Measurements from ENCODE around the gene DNM1. TPM values are rescaled to one million over a fixed set of nuclear protein-coding genes. Genes with fewer than 3 reads are reported as not detected.

DNM1 gene
- total RNA-seq, 2 donors from 2014 or later, result 2.0 to 7.7 TPM

DNA sequence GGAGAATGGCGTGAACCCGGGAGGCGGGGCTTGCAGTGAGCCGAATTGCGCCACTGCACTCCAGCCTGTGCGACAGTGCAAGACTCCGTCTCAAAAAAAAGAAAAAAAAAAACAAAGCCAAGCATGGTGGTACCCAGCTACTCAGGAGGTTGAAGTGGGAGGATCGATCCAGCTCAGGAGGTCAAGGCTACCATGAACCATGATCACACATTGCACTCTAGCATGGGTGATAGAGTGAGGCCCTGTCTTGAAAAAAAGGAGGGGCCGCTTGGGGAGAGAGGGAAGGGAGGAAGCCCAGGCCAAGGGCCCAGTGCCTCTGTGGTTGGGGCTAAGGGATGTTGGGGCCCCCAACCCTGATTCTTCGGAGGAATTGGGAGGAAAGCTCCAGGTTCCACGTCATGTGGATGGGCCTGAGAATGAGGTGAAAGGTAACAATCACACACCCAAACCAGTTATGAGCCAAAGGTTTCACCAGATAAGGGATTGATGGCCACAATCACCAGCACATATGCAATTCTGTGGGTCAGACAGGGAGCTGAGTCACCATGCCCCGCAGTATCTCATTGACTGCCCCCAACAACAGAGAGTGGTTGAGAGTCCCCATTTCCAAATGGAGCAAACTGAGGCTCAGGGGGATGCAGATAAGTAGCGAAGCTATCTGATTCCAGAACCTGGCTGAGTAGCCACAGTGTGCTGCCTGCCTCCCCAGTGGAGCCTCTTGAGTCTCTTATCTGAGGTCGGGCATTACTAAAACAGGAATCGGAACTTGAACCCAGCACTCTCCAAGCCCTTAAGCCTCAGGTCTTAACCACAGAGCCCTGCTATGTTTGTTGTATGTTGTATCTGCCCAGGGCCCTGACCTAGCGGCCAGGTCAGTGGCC, 93.4 kb downstream of the DNM1 start:
- Histone ChIP-seq H3K27me3 (replicated peaks; ENCODE audit: insufficient read depth) (no peaks in the 10 kb centered on the region), H3K9me3 (no peaks in the 10 kb centered on the region), H3K4me3 (no peak overlapping the region), H3K4me1 (replicated peaks) (no peaks in the 10 kb centered on the region), H3K27ac (no peak overlapping the region), H3K36me3 (no peaks in the 10 kb centered on the region)
- intact Hi-C loops (cut with DNase I), result no loop called here
- WGBS, result 87% methylated on average over 16 of the region's 16 CpGs
- TF ChIP-seq CTCF (IDR thresholded peaks at IDR 0.05), result no peak
- TF ChIP-seq POLR2A (IDR thresholded peaks at IDR 0.05), result no peak
- no peak for TF ChIP-seq POLR2AphosphoS5 (IDR thresholded peaks at IDR 0.05)
- DNase-seq (ENCODE audit: low spot score), result no peak

- 81% methylated on average over 2 of the region's 2 CpGs for WGBS
- Histone ChIP-seq H3K9me3 (no peaks in the 10 kb centered on the region), H3K36me3 (no peaks in the 10 kb centered on the region), H3K4me1 (replicated peaks) (no peaks in the 10 kb centered on the region), H3K4me3 (no peak overlapping the region), H3K27me3 (replicated peaks; ENCODE audit: insufficient read depth) (no peaks in the 10 kb centered on the region), H3K27ac (no peak overlapping the region)
- no peak for TF ChIP-seq POLR2AphosphoS5 (IDR thresholded peaks at IDR 0.05)
- TF ChIP-seq CTCF (IDR thresholded peaks at IDR 0.05), result no peak
- no peak for TF ChIP-seq POLR2A (IDR thresholded peaks at IDR 0.05)
- DNase-seq (ENCODE audit: low spot score), result no peak
- intact Hi-C loops (cut with DNase I), result no loop called here
These were observed 94.1 kb downstream of the DNM1 start for GRCh38 chr9:128297221-128297773.

GRCh38 chr9:128298535-128299482, 95.6 kb downstream of the DNM1 start:
- Histone ChIP-seq H3K27ac (no peak overlapping the region), H3K27me3 (replicated peaks; ENCODE audit: insufficient read depth) (no peaks in the 10 kb centered on the region), H3K4me1 (replicated peaks) (no peaks in the 10 kb centered on the region), H3K4me3 (no peak overlapping the region), H3K9me3 (no peaks in the 10 kb centered on the region), H3K36me3 (no peaks in the 10 kb centered on the region)
- intact Hi-C loops (cut with DNase I), result no loop called here
- TF ChIP-seq POLR2AphosphoS5 (IDR thresholded peaks at IDR 0.05), result peak; percentile 79
- TF ChIP-seq POLR2A (IDR thresholded peaks at IDR 0.05), result no peak
- peak; percentile 40 for DNase-seq (ENCODE audit: low spot score)
- WGBS, result 61% methylated on average over 20 of the region's 20 CpGs

DNA sequence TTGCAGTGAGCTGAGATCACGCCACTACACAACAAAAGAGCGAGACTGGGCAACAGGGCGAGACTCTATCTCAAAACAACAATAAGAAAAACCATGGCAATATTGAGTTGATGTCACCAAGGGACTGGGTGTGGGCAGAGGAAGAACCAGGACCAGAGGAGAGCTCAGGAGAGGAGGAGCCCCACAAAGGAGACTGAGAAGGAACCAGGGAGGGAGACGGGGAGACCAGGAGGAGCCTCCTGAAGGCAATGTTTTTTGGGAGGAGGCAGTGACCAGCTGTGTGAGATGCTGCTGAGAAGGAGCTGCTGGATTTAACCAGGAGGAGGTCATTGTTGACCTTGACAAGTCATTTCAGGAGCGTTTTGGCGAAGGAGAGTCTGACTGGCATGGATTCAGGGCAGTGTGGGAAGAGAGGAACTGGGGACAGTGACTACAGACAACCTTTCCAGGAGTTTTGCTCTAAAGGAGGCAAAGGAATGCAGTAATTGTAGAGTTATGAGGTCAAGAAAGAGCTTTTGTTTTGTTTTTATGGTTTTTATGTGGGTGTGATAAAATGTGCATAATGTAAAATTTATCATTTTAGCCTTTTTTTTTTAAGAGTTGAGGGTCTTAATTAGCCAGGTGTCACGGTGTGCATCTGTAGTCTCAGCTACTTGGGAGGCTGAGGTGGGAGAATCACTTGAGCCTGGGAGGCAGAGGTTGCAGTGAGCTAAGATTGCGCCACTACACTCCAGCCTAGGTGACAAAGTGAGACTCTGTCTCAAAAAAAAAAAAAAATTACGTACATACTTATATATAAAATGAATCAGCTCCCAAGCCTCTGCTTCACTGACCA, 101.2 kb downstream of the DNM1 start:
- Histone ChIP-seq H3K4me1 (replicated peaks) (no peaks in the 10 kb centered on the region), H3K27ac (no peak overlapping the region), H3K9me3 (no peaks in the 10 kb centered on the region), H3K27me3 (replicated peaks; ENCODE audit: insufficient read depth) (no peaks in the 10 kb centered on the region), H3K36me3 (peaks cover 0 to 1% of the 10 kb centered on the region in 2 donors), H3K4me3 (no peak overlapping the region)
- DNase-seq (ENCODE audit: low spot score), result no peak
- intact Hi-C loops (cut with DNase I), result no loop called here
- TF ChIP-seq CTCF (IDR thresholded peaks at IDR 0.05), result no peak
- TF ChIP-seq POLR2AphosphoS5 (IDR thresholded peaks at IDR 0.05), result no peak
- TF ChIP-seq POLR2A (IDR thresholded peaks at IDR 0.05), result no peak
- 78% methylated on average over 9 of the region's 9 CpGs for WGBS

MicroRNA genes within 50 kb of the gene (microRNA counts, 767-probe panel; counts per million panel counts)
- microRNA hsa-miR-199b-5p (3,719 to 3,754 counts per million in 2 donors), microRNA hsa-miR-3154 (0 to 431 counts per million in 2 donors)

Small RNA genes lying within 50 kb of the gene (microRNA-seq; reads per million reads assigned to microRNA genes)
- gene MIR199B, result 157 reads per million, percentile 77 among the genes with 10 or more reads in this experiment
- gene MIR3154, result 0.67 reads per million

Small RNA genes lying within 50 kb of the gene (small RNA-seq; reads per million reads assigned to genes)
- 15.6 to 37.1 reads per million in 2 donors for gene MIR199B
- 0 reads per million in 2 donors for gene MIR3154

Other genes with a start within 250 kb of the DNM1 start
- 10 to 100 TPM; 23.4 to 84.6 TPM for gene EEIG1, start 222.4 kb upstream of the DNM1 start, total RNA-seq
- 10 to 100 TPM; 12.3 to 12.6 TPM for gene NAIF1, start 136.1 kb upstream of the DNM1 start, total RNA-seq
- 10 to 100 TPM; 26.0 to 33.1 TPM for gene SLC25A25, start 135.1 kb upstream of the DNM1 start, total RNA-seq
- gene PTGES2, start 75.7 kb upstream of the DNM1 start, total RNA-seq, result 10 to 100 TPM; 89.4 to 96.1 TPM
- gene LCN2, start 53.9 kb upstream of the DNM1 start, total RNA-seq, result 10 to 100 TPM; 30.5 to 43.7 TPM
- gene BBLN, start 43.1 kb upstream of the DNM1 start, total RNA-seq, result 100 to 1,000 TPM; 333 to 437 TPM
- 10 to 100 TPM; 55.2 to 94.0 TPM for gene CIZ1, start 11.8 kb upstream of the DNM1 start, total RNA-seq
- gene GOLGA2, start 72.6 kb downstream of the DNM1 start, total RNA-seq, result 100 to 1,000 TPM in 1 of 2 donors, 10 to 100 TPM in 1; 92.1 to 147 TPM
- gene SWI5, start 72.9 kb downstream of the DNM1 start, total RNA-seq, result 10 to 100 TPM; 34.8 to 38.5 TPM
- gene TRUB2, start 119.1 kb downstream of the DNM1 start, total RNA-seq, result 10 to 100 TPM; 14.6 to 27.2 TPM
- 10 to 100 TPM; 57.5 to 89.6 TPM for gene COQ4, start 119.5 kb downstream of the DNM1 start, total RNA-seq
- gene SLC27A4, start 137.1 kb downstream of the DNM1 start, total RNA-seq, result 10 to 100 TPM; 19.2 to 21.5 TPM
- gene URM1, start 168.0 kb downstream of the DNM1 start, total RNA-seq, result 10 to 100 TPM; 33.2 to 41.7 TPM
- 10 to 100 TPM; 25.3 to 30.5 TPM for gene CERCAM, start 217.5 kb downstream of the DNM1 start, total RNA-seq

Data from prostate gland (tissue), 2 donors.